NCI-H82 (cell line): ENCODE measurements around the gene SULT1C4.
A peak's percentile ranks its signal among the peaks of the same experiment; 100 is the strongest.
"Not testable (repeated sequence)": the region's sequence is repeated elsewhere in the genome, so short reads cannot be mapped to it uniquely, and the experiment has no call there.

Source experiments
- DNase-seq: peaks from one replicate; lab custom pipeline; 2025; lab: John Stamatoyannopoulos, UW

The SULT1C4 gene

GRCh38 chr2:108413711-108414095 is 35.9 kb downstream of the SULT1C4 start:
- no peak for DNase-seq

GRCh38 chr2:108414256-108414876 is 36.6 kb downstream of the SULT1C4 start:
- DNase-seq = no peak

- DNase-seq = peak; percentile 5
These were observed 37.2 kb downstream of the SULT1C4 start for GRCh38 chr2:108414945-108415344.

- DNase-seq = peak; percentile 49
These were observed 39.5 kb downstream of the SULT1C4 start for GRCh38 chr2:108417254-108417653.

GRCh38 chr2:108418416-108418815 is 40.7 kb downstream of the SULT1C4 start:
- DNase-seq = no peak

GRCh38 chr2:108423067-108423466 is 45.3 kb downstream of the SULT1C4 start:
- DNase-seq = no peak

- no peak for DNase-seq
These were observed 45.9 kb downstream of the SULT1C4 start for GRCh38 chr2:108423502-108424251.

- no peak for DNase-seq
These were observed 50.7 kb downstream of the SULT1C4 start for GRCh38 chr2:108428286-108429009.

GRCh38 chr2:108435578-108435977 is 57.8 kb downstream of the SULT1C4 start:
- not testable (repeated sequence) for DNase-seq

- DNase-seq = no peak
These were observed 59.2 kb downstream of the SULT1C4 start for GRCh38 chr2:108436976-108437375.
